ENCODE data around the gene ADCY3.

- TF ChIP-seq MAX (IDR thresholded peaks at IDR 0.05) (no peak), TAF1 (IDR thresholded peaks at IDR 0.05; ENCODE audit: low read depth) (no peak), FOXM1 (IDR thresholded peaks at IDR 0.05; ENCODE audit: borderline replicate concordance, low read depth) (no peak), CEBPB (IDR thresholded peaks at IDR 0.05) (no peak), REST (IDR thresholded peaks at IDR 0.05; ENCODE audit: low read depth) (no peak), CREB1 (IDR thresholded peaks at IDR 0.05; ENCODE audit: low read depth) (no peak), RAD21 (IDR thresholded peaks at IDR 0.05; ENCODE audit: low read depth) (no peak)
Observed at GRCh38 chr2:24858996-24859395, 61.0 kb downstream of the ADCY3 start.
